Fibroblast of upper back skin (primary cell): Measurements from ENCODE around the gene RPTOR.

Experiments
- DNase-seq: peaks from one replicate; pipeline ENCODE4 v3.0.0-alpha.2; 2013

The RPTOR gene

GRCh38 chr17:80887639-80888175 is 343.1 kb downstream of the RPTOR start:
- no peak for DNase-seq

- no peak for DNase-seq
Observed at GRCh38 chr17:80888276-80889160, 343.9 kb downstream of the RPTOR start.

GRCh38 chr17:80889231-80890195 is 344.9 kb downstream of the RPTOR start:
- DNase-seq = no peak

- DNase-seq = no peak
Observed at GRCh38 chr17:80890196-80890920, 345.7 kb downstream of the RPTOR start.

- no peak for DNase-seq
Observed at GRCh38 chr17:80890921-80891396, 346.3 kb downstream of the RPTOR start.

- peak; percentile 96 for DNase-seq
Observed at GRCh38 chr17:80891397-80892018, 346.9 kb downstream of the RPTOR start.

GRCh38 chr17:80892019-80892855 is 347.6 kb downstream of the RPTOR start:
- DNase-seq = peak; percentile 99

GRCh38 chr17:80892900-80893603 is 348.4 kb downstream of the RPTOR start:
- peak; percentile 59 for DNase-seq

- no peak for DNase-seq
Observed at GRCh38 chr17:80893604-80894438, 349.2 kb downstream of the RPTOR start.

- DNase-seq = no peak
Observed at GRCh38 chr17:80894439-80894721, 349.7 kb downstream of the RPTOR start.

GRCh38 chr17:80894726-80895125 is 350.1 kb downstream of the RPTOR start:
- no peak for DNase-seq

- DNase-seq = no peak
Observed at GRCh38 chr17:80895366-80895765, 350.7 kb downstream of the RPTOR start.

GRCh38 chr17:80898716-80899115 is 354.1 kb downstream of the RPTOR start:
- no peak for DNase-seq

GRCh38 chr17:80899402-80900268 is 355.0 kb downstream of the RPTOR start:
- DNase-seq = peak; percentile 19

GRCh38 chr17:80901319-80901718 is 356.7 kb downstream of the RPTOR start:
- no peak for DNase-seq

GRCh38 chr17:80902197-80902962 is 357.7 kb downstream of the RPTOR start:
- DNase-seq = no peak

- no peak for DNase-seq
Observed at GRCh38 chr17:80902963-80903611, 358.4 kb downstream of the RPTOR start.
